GM18502 (cell line): ENCODE results near the gene KRTCAP2.
A peak's percentile ranks its signal among the peaks of the same experiment; 100 is the strongest.

Experiments used
- ATAC-seq: cut with Tn5 transposase; IDR thresholded peaks from one replicate; pipeline ENCODE4 v1.9.1; 2021; ENCODE audit warnings: mild to moderate bottlenecking; ENCODE audit not compliant: unreplicated experiment, poor library complexity

The KRTCAP2 gene

GRCh38 chr1:155184835-155185782 lies 12.0 kb upstream of the KRTCAP2 start:
- peak; percentile 82 for ATAC-seq

DNA sequence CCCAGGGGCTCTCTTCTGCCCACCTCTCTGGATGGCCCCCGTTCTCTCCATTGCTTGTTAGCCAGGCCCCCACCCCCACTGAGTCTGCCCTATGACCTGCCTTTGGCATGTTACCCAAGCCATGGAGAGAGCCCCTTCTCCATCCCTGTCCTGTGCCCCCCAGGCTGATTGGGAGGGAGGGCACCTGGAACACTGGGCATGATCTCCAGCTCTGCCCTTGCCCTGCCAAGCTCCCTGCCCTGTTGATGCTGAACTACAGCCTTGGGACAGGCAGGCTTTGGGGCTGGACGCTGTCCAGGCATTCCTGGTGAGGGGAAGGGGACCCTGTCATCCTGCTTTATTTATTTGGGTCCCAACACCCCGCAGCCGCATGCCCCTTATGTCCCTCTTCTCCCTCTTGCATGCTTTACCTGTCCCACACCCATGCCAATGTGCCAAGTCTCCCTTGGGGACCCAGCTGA lies 11.3 kb upstream of the KRTCAP2 start:
- ATAC-seq = no peak

- no peak for ATAC-seq
Observed at GRCh38 chr1:155183775-155184221, 10.7 kb upstream of the KRTCAP2 start.

DNA sequence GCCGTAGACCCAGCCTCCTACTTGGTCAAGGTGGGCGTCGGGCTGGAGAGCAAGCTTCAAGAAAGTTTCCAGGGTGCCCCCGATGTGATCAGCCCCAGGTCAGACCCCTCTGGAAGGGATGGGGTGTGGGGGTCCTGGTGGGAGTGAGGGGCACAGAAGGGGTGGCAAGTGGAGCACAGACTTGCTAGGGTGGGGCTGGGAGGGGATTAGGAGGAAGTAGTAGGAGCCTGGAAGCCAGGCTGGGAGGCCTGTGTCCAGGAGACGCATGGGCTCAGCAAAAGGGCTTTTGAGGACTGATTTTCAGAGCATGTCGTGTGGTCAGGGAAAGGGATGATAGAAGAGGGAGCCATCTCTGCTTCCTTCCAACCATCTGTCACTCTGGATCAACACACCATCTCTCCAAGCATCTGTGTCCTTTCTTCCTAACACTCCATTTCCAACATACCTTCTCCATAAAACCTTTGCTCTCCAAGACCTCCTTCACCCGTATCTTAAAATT lies 9.0 kb upstream of the KRTCAP2 start:
- ATAC-seq = no peak

DNA sequence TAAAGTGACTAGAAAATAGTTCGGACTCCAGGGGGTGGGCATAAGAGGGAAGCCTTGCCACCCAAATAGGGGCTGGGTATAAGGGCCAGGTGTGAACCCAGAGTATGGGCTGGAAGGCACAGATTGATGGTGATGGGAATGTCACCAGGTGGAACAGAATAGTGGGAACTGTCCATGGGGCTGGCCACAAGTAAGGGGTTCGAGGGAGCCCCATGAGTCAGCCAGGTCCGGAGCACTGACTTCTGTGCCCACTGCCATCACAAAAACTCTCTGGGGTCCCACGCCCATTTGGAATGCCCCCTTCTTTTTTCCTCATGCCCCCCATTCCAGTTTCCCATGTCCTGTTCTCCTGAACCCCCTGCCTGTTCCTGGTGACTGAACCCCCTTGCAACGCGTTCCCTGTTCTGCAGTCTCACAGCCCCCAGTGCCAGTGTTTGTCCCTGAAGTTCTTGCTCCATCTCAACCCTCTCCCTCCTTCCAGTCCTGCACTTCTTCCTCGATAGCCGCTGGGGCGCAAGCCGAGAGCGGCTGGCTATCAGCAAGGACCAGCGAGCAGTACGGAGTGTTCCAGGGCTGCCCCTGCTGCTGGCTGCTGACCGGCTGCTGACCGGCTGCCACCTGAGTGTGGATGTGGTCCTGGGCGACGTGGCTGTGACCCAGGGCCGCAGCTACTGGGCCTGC lies 8.4 kb upstream of the KRTCAP2 start:
- ATAC-seq = no peak

GRCh38 chr1:155179112-155180031 lies 6.3 kb upstream of the KRTCAP2 start:
- ATAC-seq = no peak

DNA sequence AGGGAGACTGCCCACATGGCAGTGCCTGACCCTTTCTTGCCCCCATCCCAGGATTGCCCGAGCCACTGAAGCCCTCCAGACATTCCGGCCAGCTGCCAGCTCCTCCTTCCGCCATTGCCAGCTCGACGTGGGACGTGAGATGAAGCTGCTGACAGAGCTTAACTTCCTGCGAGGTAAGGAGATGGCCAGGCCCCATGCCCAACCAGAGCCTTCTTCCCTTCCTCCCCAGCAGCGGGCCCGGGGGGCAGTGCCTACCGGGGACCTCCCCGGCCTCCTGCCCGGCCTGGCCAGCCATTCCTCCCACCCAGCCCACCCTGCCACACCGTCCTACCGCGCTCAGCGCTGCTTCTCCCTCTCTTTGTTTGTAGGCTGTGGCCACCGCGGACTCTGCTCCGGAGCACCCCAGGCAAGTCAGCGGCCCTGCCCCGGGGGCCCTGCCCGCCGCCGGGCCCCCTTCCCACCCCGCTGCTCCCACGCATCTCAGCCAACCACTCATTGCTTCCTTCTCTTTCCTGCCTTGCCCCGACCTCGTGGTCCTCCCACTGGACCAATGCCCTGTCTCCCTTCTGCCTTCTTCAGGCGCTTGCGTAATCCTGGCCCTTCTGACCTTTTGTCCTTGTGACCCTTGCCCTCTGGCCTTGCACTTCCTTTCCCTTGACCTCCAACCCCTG lies 5.5 kb upstream of the KRTCAP2 start:
- ATAC-seq = no peak

GRCh38 chr1:155177918-155178281 lies 4.8 kb upstream of the KRTCAP2 start:
- ATAC-seq = no peak

- no peak for ATAC-seq
Observed at GRCh38 chr1:155177192-155177917, 4.3 kb upstream of the KRTCAP2 start.

- ATAC-seq = no peak
Observed at GRCh38 chr1:155176544-155177071, 3.5 kb upstream of the KRTCAP2 start.

DNA sequence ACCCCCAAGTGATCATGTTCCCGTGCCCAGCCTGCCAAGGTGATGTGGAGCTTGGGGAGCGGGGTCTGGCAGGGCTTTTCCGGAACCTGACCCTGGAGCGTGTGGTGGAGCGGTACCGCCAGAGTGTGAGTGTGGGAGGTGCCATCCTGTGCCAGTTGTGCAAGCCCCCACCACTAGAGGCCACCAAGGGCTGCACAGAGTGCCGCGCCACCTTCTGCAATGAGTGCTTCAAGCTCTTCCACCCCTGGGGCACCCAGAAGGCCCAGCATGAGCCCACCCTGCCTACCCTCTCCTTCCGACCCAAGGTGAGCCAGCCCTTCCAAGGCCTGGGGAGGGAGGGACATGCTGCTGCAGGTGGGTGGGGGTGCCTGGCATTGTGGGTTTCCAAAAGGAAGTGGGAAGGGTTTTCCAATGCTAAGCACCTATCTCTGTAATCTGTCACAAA lies 2.8 kb upstream of the KRTCAP2 start:
- no peak for ATAC-seq

DNA sequence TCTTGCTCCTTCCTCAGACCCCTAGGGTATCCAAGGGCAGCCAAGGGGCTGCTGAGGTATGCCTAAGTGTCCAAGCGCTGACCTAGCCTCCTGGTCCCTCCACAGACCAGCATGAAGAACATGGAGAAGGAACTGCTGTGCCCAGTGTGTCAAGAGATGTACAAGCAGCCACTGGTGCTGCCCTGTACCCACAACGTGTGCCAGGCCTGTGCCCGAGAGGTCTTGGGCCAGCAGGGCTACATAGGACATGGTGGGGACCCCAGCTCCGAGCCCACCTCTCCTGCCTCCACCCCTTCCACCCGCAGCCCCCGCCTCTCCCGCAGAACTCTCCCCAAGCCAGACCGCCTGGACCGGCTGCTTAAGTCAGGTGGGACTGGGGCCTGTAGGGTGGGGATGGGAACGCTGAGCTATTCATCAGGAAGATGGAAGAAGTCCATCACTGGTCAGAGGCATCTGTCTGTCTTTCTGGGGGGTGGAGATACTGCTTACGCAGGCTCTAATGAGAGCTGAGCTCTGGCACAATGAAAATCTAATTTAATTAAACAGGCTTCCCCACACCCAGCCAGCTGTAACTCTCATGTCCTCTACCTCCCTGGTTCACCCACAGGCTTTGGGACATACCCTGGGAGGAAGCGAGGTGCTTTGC lies 2.3 kb upstream of the KRTCAP2 start:
- no peak for ATAC-seq

DNA sequence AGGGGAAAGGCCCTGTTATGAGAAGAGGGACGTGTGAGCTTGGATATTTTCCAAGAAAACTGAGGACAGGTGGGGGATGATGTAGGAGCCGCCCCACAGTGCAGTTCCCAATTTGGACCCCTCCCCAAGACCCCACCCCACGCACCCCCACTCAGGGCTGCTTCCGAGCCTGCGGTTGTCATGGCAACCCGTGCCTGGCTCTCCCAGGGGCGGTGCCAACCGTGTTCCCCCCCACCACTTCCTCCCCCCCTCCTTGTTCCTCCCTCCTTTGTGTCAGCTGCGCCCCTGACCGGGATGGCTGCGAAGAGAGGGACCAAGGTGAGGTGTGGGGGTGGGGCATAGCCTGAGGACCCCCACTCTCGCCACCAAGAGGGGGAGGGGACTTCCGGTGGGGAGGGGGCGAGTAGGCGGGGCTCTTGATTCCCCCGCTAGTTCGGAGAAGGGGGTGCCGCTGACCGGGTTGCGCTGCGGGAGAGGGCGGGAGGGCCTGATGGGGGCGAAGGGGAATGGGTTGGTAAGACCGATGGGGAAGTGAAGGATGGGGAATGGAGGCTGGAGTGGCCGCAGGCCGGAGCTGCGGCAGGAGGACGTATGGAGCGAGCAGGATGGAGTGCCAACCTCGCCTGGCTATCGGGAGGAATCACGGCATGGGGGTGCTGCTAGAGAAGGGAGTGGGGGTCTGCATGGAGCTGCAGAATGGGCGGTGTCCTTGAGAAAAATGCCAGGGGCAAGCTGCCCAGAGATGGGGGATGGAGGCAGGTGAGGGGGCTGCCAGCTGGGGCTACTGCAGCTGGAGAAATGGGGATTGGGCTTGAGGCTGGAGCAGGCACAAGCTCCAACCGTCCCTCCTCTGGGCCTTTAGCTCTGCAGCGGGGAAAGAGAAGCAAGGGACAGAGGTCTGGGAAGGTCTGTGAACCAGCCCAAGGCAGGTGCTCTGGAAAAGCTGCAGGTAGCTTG lies 1.5 kb upstream of the KRTCAP2 start:
- ATAC-seq = no peak

DNA sequence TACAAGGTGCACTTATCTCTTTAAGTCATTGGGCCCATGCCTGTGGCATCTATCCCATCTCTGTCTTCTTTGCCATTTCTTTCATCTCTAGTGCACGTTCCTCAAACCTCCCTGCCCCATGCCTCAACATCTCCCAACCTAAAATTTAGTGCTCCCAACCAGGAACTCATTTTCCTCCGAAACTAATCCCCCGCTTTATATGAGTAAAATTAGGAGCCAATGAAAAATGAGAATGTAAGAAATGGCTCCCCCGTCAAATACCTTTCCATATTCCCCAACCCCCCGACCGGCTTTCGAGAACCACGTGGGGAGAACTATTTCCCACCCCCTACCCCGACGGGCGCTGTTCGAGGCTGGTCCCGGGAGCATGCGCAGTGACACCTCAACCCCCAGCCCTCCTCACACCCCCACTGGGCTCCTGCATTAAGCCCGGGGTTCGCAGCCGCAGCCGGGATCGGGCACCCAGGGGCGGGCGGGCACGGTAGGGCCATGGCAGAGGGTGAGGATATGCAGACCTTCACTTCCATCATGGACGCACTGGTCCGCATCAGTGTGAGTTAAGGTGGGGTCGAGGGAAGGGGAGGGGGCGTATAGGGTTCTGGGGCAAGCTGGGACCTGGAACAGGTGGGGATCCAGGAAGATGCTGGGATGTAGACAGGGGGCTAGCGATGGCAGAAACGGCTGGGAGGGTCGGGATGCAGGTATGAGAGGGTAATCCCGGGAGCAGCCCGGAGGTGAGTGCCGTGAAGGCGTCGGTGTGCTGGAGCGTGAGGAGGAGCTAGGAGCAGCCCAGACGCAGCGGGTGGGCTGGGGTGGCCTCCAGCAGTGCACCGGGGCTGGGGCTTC lies 597 bp upstream of the KRTCAP2 start, which contains the start of gene TRIM46:
Gene TRIM46 (plus strand): TSS at position 372 of the 846 bp plus-strand sequence. CDS start 118 bp downstream, at position 490.
- ATAC-seq = peak; percentile 11

DNA sequence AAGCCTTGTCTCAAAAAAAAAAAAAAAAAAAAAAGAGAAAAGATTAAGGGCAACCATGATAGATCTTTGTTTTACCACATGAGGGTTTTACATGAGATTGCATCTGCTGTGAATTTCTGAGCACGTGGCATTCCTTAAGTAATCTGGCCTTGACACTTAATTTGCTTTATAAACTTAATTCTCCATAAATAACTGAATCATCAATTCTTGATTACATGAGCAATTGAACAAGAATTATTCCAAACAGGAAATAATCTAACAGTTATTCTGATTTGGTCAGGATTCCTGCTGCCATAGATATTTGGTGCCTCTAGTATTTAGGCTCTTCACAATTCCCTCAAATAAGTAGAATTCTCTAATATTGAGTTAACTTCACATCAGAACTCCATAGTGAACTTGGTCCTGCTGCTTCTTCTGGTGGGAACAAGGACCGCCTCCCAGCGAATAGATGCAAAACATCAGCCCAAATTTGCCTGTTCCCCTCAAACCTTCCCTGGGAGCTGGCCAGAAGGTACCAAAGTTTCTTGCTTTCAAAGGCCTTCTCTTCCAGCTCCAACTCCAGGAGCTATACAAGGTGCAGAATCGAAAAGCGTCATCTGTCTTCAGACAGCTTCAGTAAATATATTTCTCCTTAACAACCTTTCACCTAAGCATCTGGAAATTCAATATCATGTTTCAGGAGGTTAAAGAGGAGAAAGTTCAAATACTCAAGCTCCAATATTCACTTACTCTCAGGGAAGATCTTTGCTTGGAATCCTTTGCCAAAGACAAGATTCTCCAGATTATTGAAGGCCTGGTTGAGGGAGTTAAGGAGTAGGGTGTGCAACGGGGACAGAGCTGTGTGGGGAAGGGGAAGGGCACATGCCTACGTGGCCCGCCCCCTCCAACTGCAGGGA lies 1.0 kb downstream of the KRTCAP2 start:
- ATAC-seq = peak; percentile 12
